GM18519 (cell line): Measurements from ENCODE around the gene MYL3.
"Not testable (repeated sequence)": the region's sequence is repeated elsewhere in the genome, so short reads cannot be mapped to it uniquely, and the experiment has no call there.

Source experiments
- ATAC-seq: cut with Tn5 transposase; IDR thresholded peaks from one replicate; pipeline ENCODE4 v1.9.1; 2021; ENCODE audit warnings: mild to moderate bottlenecking, moderate library complexity; ENCODE audit not compliant: unreplicated experiment, low FRiP score

The MYL3 gene

GRCh38 chr3:46863261-46863782, at the start of gene MYL3:
Gene MYL3 (minus strand): TSS chr3:46863444. CDS start chr3:46863390, 54 bp downstream.
- ATAC-seq = no peak

GRCh38 chr3:46912986-46913385, 49.7 kb upstream of the MYL3 start:
- no peak for ATAC-seq

GRCh38 chr3:46910914-46911313, 47.7 kb upstream of the MYL3 start:
- not testable (repeated sequence) for ATAC-seq

GRCh38 chr3:46910166-46910760, 47.0 kb upstream of the MYL3 start:
- ATAC-seq = no peak

- ATAC-seq = no peak
These were observed 46.4 kb upstream of the MYL3 start for GRCh38 chr3:46909535-46910161.

GRCh38 chr3:46908986-46909534, 45.8 kb upstream of the MYL3 start:
- ATAC-seq = no peak

GRCh38 chr3:46908294-46908985, 45.2 kb upstream of the MYL3 start:
- ATAC-seq = no peak

- ATAC-seq = no peak
These were observed 44.7 kb upstream of the MYL3 start for GRCh38 chr3:46907960-46908293.

- no peak for ATAC-seq
These were observed 44.0 kb upstream of the MYL3 start for GRCh38 chr3:46907271-46907670.

GRCh38 chr3:46906471-46907058, 43.3 kb upstream of the MYL3 start:
- no peak for ATAC-seq

GRCh38 chr3:46905661-46906451, 42.6 kb upstream of the MYL3 start:
- no peak for ATAC-seq

- ATAC-seq = no peak
These were observed 41.9 kb upstream of the MYL3 start for GRCh38 chr3:46905213-46905560.

- no peak for ATAC-seq
These were observed 41.3 kb upstream of the MYL3 start for GRCh38 chr3:46904303-46905212.

GRCh38 chr3:46903341-46904302, 40.4 kb upstream of the MYL3 start:
- ATAC-seq = no peak

- ATAC-seq = no peak
These were observed 39.0 kb upstream of the MYL3 start for GRCh38 chr3:46902188-46902631.

GRCh38 chr3:46901591-46902187, 38.4 kb upstream of the MYL3 start:
- no peak for ATAC-seq

- ATAC-seq = no peak
These were observed 37.8 kb upstream of the MYL3 start for GRCh38 chr3:46901061-46901460.

- no peak for ATAC-seq
These were observed 37.1 kb upstream of the MYL3 start for GRCh38 chr3:46900356-46900755.
